Muscle of arm (tissue), 12 donors: Measurements from ENCODE around the gene LIME1. TPM values are rescaled to one million over a fixed set of nuclear protein-coding genes. Genes with fewer than 3 reads are reported as not detected.

Experiments
- DNase-seq: peaks from one replicate; pipeline ENCODE4 v3.0.0-alpha.2; 2013
- polyA plus RNA-seq, 12 donors: library from polyadenylated mRNA; unstranded; fragments of 120-200 nt; gene quantifications; one replicate each; pipeline ENCODE4 v1.2.1, GENCODE V29; 2013; ENCODE audit not compliant: insufficient read length in 12 of 12

The LIME1 gene
- polyA plus RNA-seq, 12 donors, result 1.9 to 11.8 (median 3.6) TPM; not detected in 1

GRCh38 chr20:63749597-63750508 lies 13.4 kb downstream of the LIME1 start:
- no peak for DNase-seq

GRCh38 chr20:63750807-63751470 lies 14.5 kb downstream of the LIME1 start:
- DNase-seq, result no peak

- no peak for DNase-seq
These were observed 15.2 kb downstream of the LIME1 start for GRCh38 chr20:63751471-63752271.

GRCh38 chr20:63752411-63753101 lies 16.1 kb downstream of the LIME1 start:
- DNase-seq, result no peak

GRCh38 chr20:63753381-63753780 lies 16.9 kb downstream of the LIME1 start:
- DNase-seq, result no peak

GRCh38 chr20:63754008-63754407 lies 17.5 kb downstream of the LIME1 start:
- no peak for DNase-seq

GRCh38 chr20:63755933-63756647 lies 19.6 kb downstream of the LIME1 start:
- no peak for DNase-seq

GRCh38 chr20:63756648-63756991 lies 20.2 kb downstream of the LIME1 start:
- DNase-seq, result no peak

GRCh38 chr20:63758152-63758551 lies 21.7 kb downstream of the LIME1 start:
- DNase-seq, result no peak

- no peak for DNase-seq
These were observed 23.0 kb downstream of the LIME1 start for GRCh38 chr20:63759377-63759901.

- no peak for DNase-seq
These were observed 28.8 kb downstream of the LIME1 start for GRCh38 chr20:63765082-63765873.

GRCh38 chr20:63765902-63766301 lies 29.4 kb downstream of the LIME1 start:
- no peak for DNase-seq

- DNase-seq, result no peak
These were observed 30.4 kb downstream of the LIME1 start for GRCh38 chr20:63766695-63767426.

GRCh38 chr20:63767456-63767855 lies 31.0 kb downstream of the LIME1 start:
- no peak for DNase-seq

- no peak for DNase-seq
These were observed 31.4 kb downstream of the LIME1 start for GRCh38 chr20:63767886-63768285.

GRCh38 chr20:63768591-63769515 lies 32.4 kb downstream of the LIME1 start:
- no peak for DNase-seq

GRCh38 chr20:63769891-63770474 lies 33.5 kb downstream of the LIME1 start:
- no peak for DNase-seq
